ENCODE measurements around the gene RAP1GDS1.

DNA sequence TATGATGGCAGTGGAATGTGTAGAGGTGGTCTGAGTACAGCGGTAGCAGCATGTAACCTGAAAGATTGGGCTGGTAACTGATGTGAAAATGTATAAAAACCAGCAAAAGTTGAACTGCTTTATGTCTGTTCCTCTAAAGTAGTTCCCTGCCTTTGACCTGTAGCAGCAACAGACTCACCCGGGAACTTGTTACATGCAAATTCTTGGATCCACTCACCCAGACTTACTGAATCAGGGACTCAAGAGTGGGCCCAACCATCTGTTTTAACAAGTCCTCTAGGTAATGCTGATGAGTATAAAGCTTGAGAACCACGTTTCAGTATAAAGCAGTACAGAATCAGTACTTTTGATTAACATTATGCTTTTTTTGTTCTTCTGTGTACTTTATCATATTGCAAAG, 84.7 kb downstream of the RAP1GDS1 start:
- no peak for TF ChIP-seq ZFP3 (CRISPR knock-in tag; IDR thresholded peaks at IDR 0.05)
- TF ChIP-seq RARB (CRISPR knock-in tag; IDR thresholded peaks at IDR 0.05), result no peak
- no peak for TF ChIP-seq ARNTL (CRISPR knock-in tag; IDR thresholded peaks at IDR 0.05; ENCODE audit: borderline replicate concordance, low read depth)
- TF ChIP-seq, protein P1, sequence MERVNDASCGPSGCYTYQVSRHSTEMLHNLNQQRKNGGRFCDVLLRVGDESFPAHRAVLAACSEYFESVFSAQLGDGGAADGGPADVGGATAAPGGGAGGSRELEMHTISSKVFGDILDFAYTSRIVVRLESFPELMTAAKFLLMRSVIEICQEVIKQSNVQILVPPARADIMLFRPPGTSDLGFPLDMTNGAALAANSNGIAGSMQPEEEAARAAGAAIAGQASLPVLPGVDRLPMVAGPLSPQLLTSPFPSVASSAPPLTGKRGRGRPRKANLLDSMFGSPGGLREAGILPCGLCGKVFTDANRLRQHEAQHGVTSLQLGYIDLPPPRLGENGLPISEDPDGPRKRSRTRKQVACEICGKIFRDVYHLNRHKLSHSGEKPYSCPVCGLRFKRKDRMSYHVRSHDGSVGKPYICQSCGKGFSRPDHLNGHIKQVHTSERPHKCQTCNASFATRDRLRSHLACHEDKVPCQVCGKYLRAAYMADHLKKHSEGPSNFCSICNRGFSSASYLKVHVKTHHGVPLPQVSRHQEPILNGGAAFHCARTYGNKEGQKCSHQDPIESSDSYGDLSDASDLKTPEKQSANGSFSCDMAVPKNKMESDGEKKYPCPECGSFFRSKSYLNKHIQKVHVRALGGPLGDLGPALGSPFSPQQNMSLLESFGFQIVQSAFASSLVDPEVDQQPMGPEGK (CRISPR knock-in tag; IDR thresholded peaks at IDR 0.05; ENCODE audit: borderline replicate concordance), result no peak
- no peak for TF ChIP-seq TSHZ2 (CRISPR knock-in tag; IDR thresholded peaks at IDR 0.05)
- TF ChIP-seq ZNF70 (CRISPR knock-in tag; IDR thresholded peaks at IDR 0.05), result no peak

All from SK-N-SH treated with all-trans-retinoic acid at 6 μM for 48 hours (cell line).